GM12878 (cell line): Measurements from ENCODE around the gene CYTIP. TPM values are rescaled to one million over a fixed set of nuclear protein-coding genes. Genes with fewer than 3 reads are reported as not detected.

Experiments used
- ATAC-seq: fragments of 200-7000 bp; cut with Tn5 transposase; 3 replicates; pipeline ENCODE4 v1.9.1; 2020; ENCODE audit warnings: mild to moderate bottlenecking, moderate library complexity
- BruUV-seq: library from RNA; stranded (reverse); fragments of 400-500 nt; replicated peaks from 2 replicates; lab custom pipeline; 2021; lab: Mats Ljungman, UMichigan
- CTCF ChIA-PET: fragments of 300-600 bp; sonication (Branson Sonifier 250); formaldehyde crosslinking; extraction: SDS; loops from one replicate; lab custom pipeline; 2021; ENCODE audit warnings: inconsistent platforms; lab: Yijun Ruan, JAX
- POLR2A ChIA-PET: fragments of 350-600 bp; formaldehyde crosslinking; extraction: SDS; loops from one replicate; lab custom pipeline; 2021; ENCODE audit warnings: inconsistent platforms; lab: Charles Lee
- RAD21 ChIA-PET: fragments of 300-600 bp; sonication (Branson Sonifier 250); formaldehyde crosslinking; loops from one replicate; lab custom pipeline; 2023; ENCODE audit warnings: antibody characterized with exemption; ENCODE audit not compliant: unreplicated experiment; lab: Charles Lee
- SMC1A ChIA-PET: fragments of 300-600 bp; sonication (Branson Sonifier 250); formaldehyde crosslinking; loops from one replicate; lab custom pipeline; 2023; ENCODE audit not compliant: unreplicated experiment, uncharacterized antibody; lab: Charles Lee
- DNase-seq: peaks from one replicate; pipeline ENCODE4 v3.0.0-alpha.2; 2011; ENCODE audit warnings: low read depth, low spot score
- FAIRE-seq: peaks from 3 replicates; lab custom pipeline; 2011; peaks lifted over from hg19 to GRCh38; lab: Jason Lieb, UNC
- H2AFZ ChIP-seq: 2 replicates; pipeline ENCODE4 v1.6.0; 2011; ENCODE audit warnings: low read depth, low read length, control low read depth; ENCODE audit not compliant: control insufficient read depth
- H3K27ac ChIP-seq: 2 replicates; pipeline ENCODE4 v1.5.1; 2011; ENCODE audit warnings: control low read depth; ENCODE audit not compliant: control insufficient read depth, insufficient read depth
- H3K27me3 ChIP-seq, 2 experiments: replicated peaks in 1 of 2; 2 replicates each; pipeline versions ENCODE4 v1.6.0 to v1.6.1; 2011; ENCODE audit warnings: low read length in 1 of 2; ENCODE audit not compliant: control insufficient read depth in 2 of 2, insufficient read depth in 2 of 2
- H3K36me3 ChIP-seq, 2 experiments: 2 replicates each; pipeline ENCODE4 v1.5.1; 2011; ENCODE audit warnings: low read length in 1 of 2; ENCODE audit not compliant: control insufficient read depth in 2 of 2, insufficient read depth in 2 of 2
- H3K4me1 ChIP-seq: 2 replicates; pipeline ENCODE4 v1.6.1; 2011; ENCODE audit warnings: mild to moderate bottlenecking, low read length, moderate library complexity, mixed read lengths; ENCODE audit not compliant: control insufficient read depth, insufficient read depth
- H3K4me2 ChIP-seq: 2 replicates; pipeline ENCODE4 v1.6.0; 2011; ENCODE audit warnings: control low read depth; ENCODE audit not compliant: control insufficient read depth, insufficient read depth
- H3K4me3 ChIP-seq: fragments of 200-600 bp; sonication (generic); 2 replicates; pipeline ENCODE4 v1.5.1; 2016
- H3K79me2 ChIP-seq: 2 replicates; pipeline ENCODE4 v1.6.0; 2011; ENCODE audit warnings: low read length; ENCODE audit not compliant: control insufficient read depth, insufficient read depth
- H3K9ac ChIP-seq: 2 replicates; pipeline ENCODE4 v1.8.0; 2011; ENCODE audit warnings: low read length, control low read depth, mixed read lengths; ENCODE audit not compliant: control insufficient read depth, insufficient read depth
- H3K9me3 ChIP-seq: replicated peaks from 3 replicates; pipeline ENCODE4 v1.5.1; 2011; ENCODE audit warnings: mild to moderate bottlenecking, low read length; ENCODE audit not compliant: control insufficient read depth, insufficient read depth
- H4K20me1 ChIP-seq: 2 replicates; pipeline ENCODE4 v1.6.0; 2011; ENCODE audit not compliant: control insufficient read depth, insufficient read depth
- BHLHE40 ChIP-seq, 2 experiments: fragments of 450-650 bp in 1 of 2; IDR thresholded peaks; 2 replicates each; pipeline ENCODE4 v1.6.1; 2011 to 2017; ENCODE audit warnings: low read depth in 2 of 2, borderline replicate concordance in 1 of 2, improper control_type of control experiment in 1 of 2, low read length in 1 of 2, mild to moderate bottlenecking in 1 of 2
- CBFB ChIP-seq: IDR thresholded peaks from 2 replicates; pipeline ENCODE4 v1.6.1; 2016; ENCODE audit warnings: antibody characterized with exemption, low read depth
- CBX5 ChIP-seq: sonication (generic); IDR thresholded peaks from 2 replicates; pipeline ENCODE4 v1.6.1; 2016; ENCODE audit warnings: low read depth, moderate library complexity, mild to moderate bottlenecking, inconsistent platforms
- CHD2 ChIP-seq: IDR thresholded peaks from 2 replicates; pipeline ENCODE4 v1.6.1; 2011; ENCODE audit warnings: low read depth, low read length, improper control_type of control experiment, borderline replicate concordance
- CHD4 ChIP-seq: fragments of 200-600 bp; sonication (generic); IDR thresholded peaks from 2 replicates; pipeline ENCODE4 v1.6.1; 2016; ENCODE audit warnings: mild to moderate bottlenecking
- ESRRA ChIP-seq: IDR thresholded peaks from 2 replicates; pipeline ENCODE4 v1.6.1; 2012; ENCODE audit warnings: mild to moderate bottlenecking, low read length, improper control_type of control experiment
- FOXK2 ChIP-seq: fragments of 450-650 bp; IDR thresholded peaks from 2 replicates; pipeline ENCODE4 v1.6.1; 2017; ENCODE audit warnings: mild to moderate bottlenecking, moderate library complexity
- GABPA ChIP-seq: IDR thresholded peaks from 2 replicates; pipeline ENCODE4 v1.6.1; 2014; ENCODE audit warnings: antibody characterized with exemption, low read depth, mild to moderate bottlenecking, inconsistent platforms
- IKZF2 ChIP-seq, 2 experiments: fragments of 450-650 bp; IDR thresholded peaks; 2 replicates each; pipeline ENCODE4 v1.6.1; 2017; ENCODE audit warnings: mild to moderate bottlenecking in 2 of 2, moderate library complexity in 2 of 2
- KDM1A ChIP-seq: fragments of 200-600 bp; sonication (generic); IDR thresholded peaks from 2 replicates; pipeline ENCODE4 v1.6.1; 2016; ENCODE audit warnings: borderline replicate concordance
- KLF5 ChIP-seq: fragments of 450-650 bp; IDR thresholded peaks from 2 replicates; pipeline ENCODE4 v1.6.1; 2014; ENCODE audit warnings: mild to moderate bottlenecking; ENCODE audit not compliant: partially characterized antibody
- MEF2A ChIP-seq: IDR thresholded peaks from 2 replicates; pipeline ENCODE4 v1.6.1; 2011; ENCODE audit warnings: low read depth, mild to moderate bottlenecking, low read length, moderate library complexity; ENCODE audit not compliant: insufficient read depth
- NR2F1 ChIP-seq: fragments of 450-650 bp; conservative IDR thresholded peaks from 2 replicates; pipeline ENCODE4 v1.6.1; 2017; ENCODE audit warnings: mild to moderate bottlenecking
- PAX5 ChIP-seq: IDR thresholded peaks from 2 replicates; pipeline ENCODE4 v1.6.1; 2011; ENCODE audit warnings: low read depth, low read length, borderline replicate concordance
- PAX8 ChIP-seq: fragments of 450-650 bp; IDR thresholded peaks from 2 replicates; pipeline ENCODE4 v1.6.1; 2017; ENCODE audit warnings: mild to moderate bottlenecking, moderate library complexity
- RB1 ChIP-seq: fragments of 450-650 bp; formaldehyde crosslinking; IDR thresholded peaks from 2 replicates; pipeline ENCODE4 v1.6.1; 2017; ENCODE audit warnings: mild to moderate bottlenecking, borderline replicate concordance
- WRNIP1 ChIP-seq: IDR thresholded peaks from 2 replicates; pipeline ENCODE4 v1.6.1; 2011; ENCODE audit warnings: low read depth, low read length, improper control_type of control experiment, borderline replicate concordance
- WGBS: methylation state at CpG from one replicate; pipeline ENCODE4 v1.1.6; 2016; ENCODE audit warnings: low lambda C conversion rate; ENCODE audit not compliant: insufficient replicate concordance, insufficient coverage; ENCODE audit errors: missing lambda C conversion rate; 5-methylcytosine and 5-hydroxymethylcytosine counted together
- in situ Hi-C: fragments of 300-500 bp; cut with MboI; formaldehyde crosslinking; loops from 9 replicates; pipeline ENCODE4 v1.14.3; 2018; ENCODE audit warnings: mixed read lengths
- intact Hi-C: fragments of 100-400 bp; cut with micrococcal nuclease; formaldehyde crosslinking; loops from one replicate; pipeline ENCODE4 v1.14.2; 2022; ENCODE audit not compliant: unreplicated experiment
- polyA plus RNA-seq, 11 experiments: library from polyadenylated mRNA; depleted of rRNA in 4 of 11; unstranded in 6 of 11; stranded (reverse) in 5 of 11; fragments of >200 nt; fragmentation: Nextera tagmentation in 4 of 11; fragmentation: Illumina TruSeq in 1 of 11; extraction: Ambion mirVana in 4 of 11; extraction: Trizol in 1 of 11; gene quantifications; 1 replicate in 1 of 11; 2 replicates in 10 of 11; pipeline versions ENCODE4 v1.2.1 to v1.2.3, GENCODE V29; 2011 to 2016; ENCODE audit warnings: inconsistent platforms in 2 of 11, missing spikeins in 2 of 11, low read depth in 1 of 11
- total RNA-seq, 4 experiments: library from RNA; depleted of rRNA in 3 of 4; stranded (reverse); fragments of >200 nt in 3 of 4; fragmentation: Illumina TruSeq in 1 of 4; extraction: Trizol in 1 of 4; gene quantifications; 2 replicates each; pipeline versions ENCODE4 v1.2.1 to v1.2.3, GENCODE V29; 2013 to 2021
- TF ChIP-seq, protein P1 (sequence below): IDR thresholded peaks from 2 replicates; pipeline ENCODE4 v1.6.1; 2012; ENCODE audit warnings: mild to moderate bottlenecking, low read depth, low read length
- TF ChIP-seq, protein P2 (sequence below): IDR thresholded peaks from 2 replicates; pipeline ENCODE4 v1.6.1; 2011; ENCODE audit warnings: borderline replicate concordance, low read depth, mild to moderate bottlenecking, moderate library complexity, mixed read lengths, low read length; ENCODE audit not compliant: insufficient read depth; ENCODE audit errors: extremely low read length
- TF ChIP-seq, protein P3 (sequence below): IDR thresholded peaks from 2 replicates; pipeline ENCODE4 v1.6.1; 2011; ENCODE audit warnings: low read depth, mild to moderate bottlenecking, low read length, moderate library complexity, borderline replicate concordance; ENCODE audit errors: extremely low read depth

CYTIP gene
- total and polyA plus RNA-seq, 10 of the 15 experiments (the other 5 are each of a cell fraction or from before 2014, with no cell fraction given), result 55.1 to 178 (median 73.4) TPM

DNA sequence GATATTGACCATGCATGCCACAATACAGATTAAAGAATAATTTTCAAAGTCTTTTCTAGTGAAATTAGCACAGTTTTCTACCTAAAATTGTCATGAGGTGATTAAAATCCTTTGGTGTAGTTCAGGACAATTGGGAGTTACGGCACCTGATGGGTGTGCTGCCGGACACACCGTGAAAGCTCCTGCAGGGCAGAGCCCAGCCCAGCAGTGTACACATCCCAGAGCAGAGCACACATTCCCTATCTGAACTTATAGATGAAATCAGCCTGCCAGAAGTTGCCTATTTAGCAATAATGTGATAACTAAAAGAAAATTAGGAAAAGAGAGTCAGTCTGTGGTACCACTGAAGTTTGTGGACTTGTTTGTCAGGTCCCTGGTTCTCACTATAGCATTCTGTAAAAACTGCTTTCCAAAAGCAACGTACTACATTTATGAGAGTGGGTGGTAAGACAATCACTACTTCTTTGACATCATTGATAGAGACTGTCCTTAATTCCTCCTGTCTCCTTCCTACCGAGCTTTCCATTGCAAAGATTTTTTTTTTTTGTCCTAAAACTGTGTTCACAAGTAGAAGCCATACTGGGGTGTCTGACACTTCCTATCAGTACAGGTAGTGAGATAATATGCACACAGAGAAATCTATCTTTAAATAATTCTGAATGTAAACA lies 3.4 kb downstream of the CYTIP start:
- Histone ChIP-seq H3K4me3 (peak overlapping the region; percentile 90), H3K27ac (peak overlapping the region; percentile 98), H2AFZ (no peak overlapping the region), H3K4me1 (peaks cover 3% of the 10 kb centered on the region; the same call in 1 of the 2 replicates), H3K4me2 (peak overlapping the region; percentile 90), H3K36me3 (no peaks in the 10 kb centered on the region; a peak in 1 of 4 replicates), H3K79me2 (peaks cover 99% of the 10 kb centered on the region), H3K9me3 (no peaks in the 10 kb centered on the region), H3K9ac (peak overlapping the region; percentile 99), H3K27me3 (no peaks in the 10 kb centered on the region), H4K20me1 (no peaks in the 10 kb centered on the region)
- in situ Hi-C loops, result no loop called here
- ChIA-PET RAD21 (interaction anchor here (0.6 to 7.8 kb wide), 29 partner anchors 9 to 137 kb away, joined by 3 to 125 read pairs (median 6); partner anchors contain the start of gene ERMN), POLR2A (interaction anchor here (0.6 to 7.6 kb wide), 17 partner anchors 7 to 113 kb away, joined by 3 to 90 read pairs (median 8); no protein-coding TSS in a partner anchor), CTCF (interaction anchor here (0.8 to 14.2 kb wide), 14 partner anchors 9 to 138 kb away, joined by 3 to 208 read pairs (median 5); partner anchors contain the start of gene ERMN), SMC1A (interaction anchor here (0.8 to 12.6 kb wide), 22 partner anchors 11 to 138 kb away, joined by 3 to 218 read pairs (median 10); partner anchors contain the start of gene ERMN)
- intact Hi-C loops, result loop anchor here (1.0 to 5.0 kb wide), 4 partner anchors 27 to 113 kb away; no protein-coding TSS in a partner anchor
- WGBS, result under 1% methylated on average over 5 of the region's 5 CpGs
- BruUV-seq, result no TSS peak
- FAIRE-seq (no peak), ATAC-seq (0 out of 3 replicates have a peak, but pooled peaks have one; percentile 0), DNase-seq (no peak)
- TF ChIP-seq FOXK2 (no peak), CHD4 (no peak), NR2F1 (no peak), PAX8 (no peak), WRNIP1 (no peak), PAX5 (no peak), KDM1A (no peak), RB1 (no peak), IKZF2 (IDR thresholded peaks at IDR 0.05) (no peak), KLF5 (no peak), CHD2 (no peak; the same call in 1 of the 2 replicates), GABPA (no peak), ESRRA (no peak), BHLHE40 (IDR thresholded peaks at IDR 0.05; ENCODE audit: borderline replicate concordance in 1 of 2, low read depth in 2 of 2, low read length in 1 of 2) (no peak), CBX5 (no peak), CBFB (peak; percentile 25; the same call in 1 of the 2 replicates), MEF2A (no peak)
- TF ChIP-seq, protein P1, sequence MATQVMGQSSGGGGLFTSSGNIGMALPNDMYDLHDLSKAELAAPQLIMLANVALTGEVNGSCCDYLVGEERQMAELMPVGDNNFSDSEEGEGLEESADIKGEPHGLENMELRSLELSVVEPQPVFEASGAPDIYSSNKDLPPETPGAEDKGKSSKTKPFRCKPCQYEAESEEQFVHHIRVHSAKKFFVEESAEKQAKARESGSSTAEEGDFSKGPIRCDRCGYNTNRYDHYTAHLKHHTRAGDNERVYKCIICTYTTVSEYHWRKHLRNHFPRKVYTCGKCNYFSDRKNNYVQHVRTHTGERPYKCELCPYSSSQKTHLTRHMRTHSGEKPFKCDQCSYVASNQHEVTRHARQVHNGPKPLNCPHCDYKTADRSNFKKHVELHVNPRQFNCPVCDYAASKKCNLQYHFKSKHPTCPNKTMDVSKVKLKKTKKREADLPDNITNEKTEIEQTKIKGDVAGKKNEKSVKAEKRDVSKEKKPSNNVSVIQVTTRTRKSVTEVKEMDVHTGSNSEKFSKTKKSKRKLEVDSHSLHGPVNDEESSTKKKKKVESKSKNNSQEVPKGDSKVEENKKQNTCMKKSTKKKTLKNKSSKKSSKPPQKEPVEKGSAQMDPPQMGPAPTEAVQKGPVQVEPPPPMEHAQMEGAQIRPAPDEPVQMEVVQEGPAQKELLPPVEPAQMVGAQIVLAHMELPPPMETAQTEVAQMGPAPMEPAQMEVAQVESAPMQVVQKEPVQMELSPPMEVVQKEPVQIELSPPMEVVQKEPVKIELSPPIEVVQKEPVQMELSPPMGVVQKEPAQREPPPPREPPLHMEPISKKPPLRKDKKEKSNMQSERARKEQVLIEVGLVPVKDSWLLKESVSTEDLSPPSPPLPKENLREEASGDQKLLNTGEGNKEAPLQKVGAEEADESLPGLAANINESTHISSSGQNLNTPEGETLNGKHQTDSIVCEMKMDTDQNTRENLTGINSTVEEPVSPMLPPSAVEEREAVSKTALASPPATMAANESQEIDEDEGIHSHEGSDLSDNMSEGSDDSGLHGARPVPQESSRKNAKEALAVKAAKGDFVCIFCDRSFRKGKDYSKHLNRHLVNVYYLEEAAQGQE, result no peak
- TF ChIP-seq, protein P2, sequence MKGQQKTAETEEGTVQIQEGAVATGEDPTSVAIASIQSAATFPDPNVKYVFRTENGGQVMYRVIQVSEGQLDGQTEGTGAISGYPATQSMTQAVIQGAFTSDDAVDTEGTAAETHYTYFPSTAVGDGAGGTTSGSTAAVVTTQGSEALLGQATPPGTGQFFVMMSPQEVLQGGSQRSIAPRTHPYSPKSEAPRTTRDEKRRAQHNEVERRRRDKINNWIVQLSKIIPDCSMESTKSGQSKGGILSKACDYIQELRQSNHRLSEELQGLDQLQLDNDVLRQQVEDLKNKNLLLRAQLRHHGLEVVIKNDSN, result no peak
- TF ChIP-seq, protein P3, sequence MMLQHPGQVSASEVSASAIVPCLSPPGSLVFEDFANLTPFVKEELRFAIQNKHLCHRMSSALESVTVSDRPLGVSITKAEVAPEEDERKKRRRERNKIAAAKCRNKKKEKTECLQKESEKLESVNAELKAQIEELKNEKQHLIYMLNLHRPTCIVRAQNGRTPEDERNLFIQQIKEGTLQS, result no peak
